NCI-H2107 treated with DMSO at 0.1 percent for 48 hours (cell line): Measurements from ENCODE around the gene MCRIP2.
A peak's percentile ranks its signal among the peaks of the same experiment; 100 is the strongest.

Experiments used
- DNase-seq: peaks from one replicate; lab custom pipeline; 2025; ENCODE audit not compliant: unreplicated experiment; lab: John Stamatoyannopoulos, UW

Gene MCRIP2

GRCh38 chr16:694187-694862, 52.7 kb downstream of the MCRIP2 start:
- no peak for DNase-seq

GRCh38 chr16:694863-695354, 53.3 kb downstream of the MCRIP2 start:
- DNase-seq: no peak

DNA sequence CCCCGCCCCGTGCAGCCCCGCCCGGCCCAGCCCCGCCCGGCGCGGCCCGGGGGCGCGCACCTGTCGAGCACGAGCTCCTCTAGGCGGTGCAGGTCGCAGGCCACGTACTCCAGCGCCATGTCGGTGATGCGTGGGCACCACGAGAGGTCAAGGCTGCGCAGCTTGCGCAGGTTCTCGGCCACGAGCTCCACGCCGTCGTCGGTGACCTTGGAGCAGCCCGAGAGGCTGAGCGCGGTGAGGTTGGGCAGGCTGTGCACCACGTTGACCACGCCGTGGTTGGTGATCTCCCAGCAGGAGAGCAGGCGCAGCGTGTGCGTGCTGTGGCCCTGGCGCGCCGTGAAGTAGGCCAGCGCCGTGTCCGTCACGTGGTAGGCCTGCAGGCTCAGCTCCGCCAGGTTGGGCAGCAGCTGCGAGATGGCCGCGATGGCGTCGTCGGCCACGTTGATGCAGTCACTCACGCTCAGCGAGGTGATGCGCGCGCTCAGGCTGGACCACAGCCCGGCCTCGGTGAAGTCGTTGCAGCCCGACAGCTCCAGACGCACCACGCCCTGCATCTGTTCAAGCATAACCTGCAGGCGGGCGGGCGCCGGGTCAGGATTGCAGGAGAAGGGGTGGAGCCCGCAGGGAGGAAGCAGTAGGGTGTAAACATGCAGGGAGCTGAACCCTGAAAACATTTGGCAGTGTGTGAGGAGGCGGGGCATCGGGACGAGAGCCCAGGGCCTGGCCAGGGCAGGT, 53.9 kb downstream of the MCRIP2 start:
- DNase-seq: peak; percentile 84
